ENCODE data around the gene YLPM1.

- TF ChIP-seq CTCF (conservative IDR thresholded peaks at IDR 0.05; ENCODE audit: low read depth, low read length), result no peak
- TF ChIP-seq EZH2 (IDR thresholded peaks at IDR 0.05; ENCODE audit: borderline replicate concordance, low read depth, low read length, poor library complexity, severe bottlenecking), result no peak
Measured at GRCh38 chr14:74754899-74755298, 8.2 kb upstream of the YLPM1 start.

Data from A673 (cell line).